Astrocyte of the spinal cord (primary cell): ENCODE data around the gene CES5A.

Source experiments
- DNase-seq: peaks from one replicate; pipeline ENCODE4 v3.0.0; 2011; ENCODE audit warnings: low read depth, low spot score
- H3K4me3 ChIP-seq: 2 replicates; pipeline ENCODE4 v1.5.1; 2011; ENCODE audit warnings: low read depth, mild to moderate bottlenecking, low read length, moderate library complexity
- in situ Hi-C: cut with HindIII; loops from 2 replicates; pipeline ENCODE4 v1.10.0; 2017; ENCODE audit warnings: low sequenced_read_pairs
- TF ChIP-seq, protein P1 (sequence below): IDR thresholded peaks from 2 replicates; pipeline ENCODE4 v1.5.1; 2012; ENCODE audit warnings: low read depth, mild to moderate bottlenecking, low read length, inconsistent platforms

The CES5A gene

GRCh38 chr16:55888546-55888945 is 13.4 kb upstream of the CES5A start:
- no peak for DNase-seq
- H3K4me3 ChIP-seq, result no peak overlapping the region
- in situ Hi-C loops, result no loop called here
- TF ChIP-seq, protein P1, sequence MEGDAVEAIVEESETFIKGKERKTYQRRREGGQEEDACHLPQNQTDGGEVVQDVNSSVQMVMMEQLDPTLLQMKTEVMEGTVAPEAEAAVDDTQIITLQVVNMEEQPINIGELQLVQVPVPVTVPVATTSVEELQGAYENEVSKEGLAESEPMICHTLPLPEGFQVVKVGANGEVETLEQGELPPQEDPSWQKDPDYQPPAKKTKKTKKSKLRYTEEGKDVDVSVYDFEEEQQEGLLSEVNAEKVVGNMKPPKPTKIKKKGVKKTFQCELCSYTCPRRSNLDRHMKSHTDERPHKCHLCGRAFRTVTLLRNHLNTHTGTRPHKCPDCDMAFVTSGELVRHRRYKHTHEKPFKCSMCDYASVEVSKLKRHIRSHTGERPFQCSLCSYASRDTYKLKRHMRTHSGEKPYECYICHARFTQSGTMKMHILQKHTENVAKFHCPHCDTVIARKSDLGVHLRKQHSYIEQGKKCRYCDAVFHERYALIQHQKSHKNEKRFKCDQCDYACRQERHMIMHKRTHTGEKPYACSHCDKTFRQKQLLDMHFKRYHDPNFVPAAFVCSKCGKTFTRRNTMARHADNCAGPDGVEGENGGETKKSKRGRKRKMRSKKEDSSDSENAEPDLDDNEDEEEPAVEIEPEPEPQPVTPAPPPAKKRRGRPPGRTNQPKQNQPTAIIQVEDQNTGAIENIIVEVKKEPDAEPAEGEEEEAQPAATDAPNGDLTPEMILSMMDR, result no peak

DNA sequence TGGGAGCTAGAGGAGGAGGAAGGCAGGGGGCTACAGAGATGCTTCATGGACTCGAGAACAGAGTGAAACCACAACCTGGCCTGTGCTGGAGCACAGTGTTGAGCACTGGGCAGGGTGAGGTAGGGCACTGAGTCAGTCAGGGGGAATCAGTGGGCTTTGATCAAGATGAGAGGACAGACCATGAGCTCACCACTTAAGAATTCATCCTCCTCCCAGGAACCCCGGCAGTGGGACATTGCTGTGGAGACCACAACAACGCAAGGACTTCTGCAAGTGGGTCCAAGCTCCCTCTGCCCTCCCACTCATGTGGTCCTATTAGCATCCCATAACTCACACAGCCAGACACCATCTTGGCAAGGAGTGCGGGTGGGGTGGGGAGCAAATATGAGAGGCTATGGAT is 1.7 kb upstream of the CES5A start:
- H3K4me3 ChIP-seq, result no peak overlapping the region
- no peak for DNase-seq
- TF ChIP-seq, protein P1, result no peak
- in situ Hi-C loops, result no loop called here

DNA sequence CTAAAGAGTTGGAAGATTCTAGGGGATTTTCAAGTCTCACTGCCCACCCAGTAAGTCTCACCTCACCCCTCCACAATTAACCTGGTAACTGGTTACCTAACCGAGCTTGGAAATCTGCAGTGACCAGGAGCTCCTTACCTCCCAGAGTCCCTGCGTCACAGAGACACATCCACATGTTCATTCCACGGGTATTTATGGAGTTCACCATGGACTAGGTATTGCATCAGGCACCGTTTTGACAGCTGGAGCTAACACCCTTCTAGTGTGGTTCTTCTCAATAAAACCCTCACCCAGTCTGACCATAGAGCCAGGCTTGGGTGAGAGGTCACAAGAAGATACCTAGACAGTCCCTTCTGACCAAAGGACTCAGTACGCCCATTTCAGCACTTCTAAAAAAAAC is 2.1 kb downstream of the CES5A start:
- TF ChIP-seq, protein P1, result no peak
- DNase-seq, result no peak
- no peak overlapping the region for H3K4me3 ChIP-seq
- in situ Hi-C loops, result no loop called here

GRCh38 chr16:55872130-55872529 is 3.0 kb downstream of the CES5A start:
- in situ Hi-C loops, result no loop called here
- no peak overlapping the region for H3K4me3 ChIP-seq
- TF ChIP-seq, protein P1, result no peak
- DNase-seq, result no peak

GRCh38 chr16:55871411-55872038 is 3.6 kb downstream of the CES5A start:
- TF ChIP-seq, protein P1, result no peak
- in situ Hi-C loops, result no loop called here
- DNase-seq, result no peak
- H3K4me3 ChIP-seq, result no peak overlapping the region

DNA sequence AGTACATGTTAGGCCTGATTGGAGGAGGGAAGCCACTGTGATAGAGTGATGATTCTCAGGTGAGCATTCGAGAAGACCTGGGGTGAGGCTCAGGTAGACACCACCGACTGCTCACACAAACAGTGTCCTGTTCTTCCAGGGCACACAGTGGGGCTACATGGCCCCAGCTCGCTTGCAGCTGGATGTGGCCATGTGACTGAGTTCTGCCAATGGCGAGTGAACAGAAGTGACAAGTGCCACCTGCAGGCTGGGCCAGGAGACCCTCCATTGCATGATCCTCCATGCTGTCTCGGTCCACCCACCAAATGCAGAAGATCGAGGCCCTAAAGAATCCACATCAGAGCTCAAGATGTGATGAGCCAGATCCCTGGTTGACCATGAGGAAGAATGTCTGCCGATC is 6.2 kb downstream of the CES5A start:
- no peak for DNase-seq
- in situ Hi-C loops, result no loop called here
- TF ChIP-seq, protein P1, result no peak
- no peak overlapping the region for H3K4me3 ChIP-seq
